T-helper 1 cell treated with Interleukin-12 subunit alpha and Interleukin-12 subunit beta and Interleukin-4 antibody, amounts not matched to agents 30 ng/mL and 1 ng/mL, for 36 hours (primary cell): ENCODE measurements around the gene CCDC160. TPM values are rescaled to one million over a fixed set of nuclear protein-coding genes. Genes with fewer than 3 reads are reported as not detected.
"Not testable (repeated sequence)": the region's sequence is repeated elsewhere in the genome, so short reads cannot be mapped to it uniquely, and the experiment has no call there.

Source experiments
- intact Hi-C: fragments of 100-400 bp; cut with micrococcal nuclease; formaldehyde crosslinking; loops from one replicate; pipeline ENCODE4 v1.15.1; 2024
- total RNA-seq: library from RNA; stranded (reverse); gene quantifications from 2 replicates; pipeline ENCODE4 v1.2.3, GENCODE V29; 2022

CCDC160 gene
- 0.15 and 0.17 TPM in 2 replicates for total RNA-seq

- intact Hi-C loops = no loop called here
Measured at GRCh38 chrX:134236626-134237614, at the start of gene CCDC160. Gene CCDC160 (plus strand): TSS chrX:134237182. CDS start chrX:134244801, 7,619 bp downstream.

DNA sequence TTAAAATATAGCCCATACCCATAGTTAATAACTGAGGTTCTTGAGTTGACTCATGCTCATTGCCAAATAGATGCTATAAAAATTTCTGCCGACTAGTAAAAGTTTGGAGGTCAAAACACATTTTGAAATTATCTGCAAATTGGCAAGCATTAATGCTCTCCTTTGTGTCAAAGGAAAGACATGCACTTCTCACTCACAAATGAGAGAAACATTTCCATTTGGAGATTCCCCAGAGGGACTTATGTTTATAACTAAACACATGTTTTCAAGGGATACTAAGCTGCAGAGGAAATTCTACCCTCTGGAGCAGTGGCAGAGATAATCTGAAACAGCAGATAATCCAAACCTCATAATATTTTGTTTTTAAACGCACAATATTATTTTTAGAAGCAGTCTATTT is 45.7 kb upstream of the CCDC160 start:
- intact Hi-C loops = no loop called here

- intact Hi-C loops = no loop called here
Measured at GRCh38 chrX:134194915-134195314, 42.1 kb upstream of the CCDC160 start.

- intact Hi-C loops = no loop called here
Measured at GRCh38 chrX:134202561-134202960, 34.4 kb upstream of the CCDC160 start.

- intact Hi-C loops = no loop called here
Measured at GRCh38 chrX:134206221-134206620, 30.8 kb upstream of the CCDC160 start.

GRCh38 chrX:134210465-134210864 is 26.5 kb upstream of the CCDC160 start:
- intact Hi-C loops = no loop called here

- intact Hi-C loops = no loop called here
Measured at GRCh38 chrX:134235236-134235635, 1.7 kb upstream of the CCDC160 start.

DNA sequence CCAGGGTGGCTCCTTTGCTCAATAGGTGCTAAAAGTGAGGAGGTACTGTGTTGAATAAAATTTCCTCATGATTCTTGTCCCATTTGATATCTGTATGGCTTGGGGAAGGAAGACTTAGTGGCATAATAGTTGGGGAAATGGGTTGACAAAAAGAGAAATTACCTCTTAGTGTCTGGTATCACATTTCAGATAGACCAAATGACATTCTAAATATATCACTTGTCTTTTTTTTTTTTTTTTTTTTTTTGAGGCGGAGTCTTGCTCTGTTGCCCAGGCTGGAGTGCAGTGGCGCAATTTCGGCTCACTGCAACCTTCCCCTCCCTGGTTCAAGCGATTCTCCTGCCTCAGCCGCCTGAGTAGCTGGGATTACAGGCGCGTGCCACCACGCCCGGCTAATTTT is 1.2 kb downstream of the CCDC160 start:
- intact Hi-C loops = not testable (repeated sequence)

- intact Hi-C loops = no loop called here
Measured at GRCh38 chrX:134239016-134239415, 2.0 kb downstream of the CCDC160 start.

DNA sequence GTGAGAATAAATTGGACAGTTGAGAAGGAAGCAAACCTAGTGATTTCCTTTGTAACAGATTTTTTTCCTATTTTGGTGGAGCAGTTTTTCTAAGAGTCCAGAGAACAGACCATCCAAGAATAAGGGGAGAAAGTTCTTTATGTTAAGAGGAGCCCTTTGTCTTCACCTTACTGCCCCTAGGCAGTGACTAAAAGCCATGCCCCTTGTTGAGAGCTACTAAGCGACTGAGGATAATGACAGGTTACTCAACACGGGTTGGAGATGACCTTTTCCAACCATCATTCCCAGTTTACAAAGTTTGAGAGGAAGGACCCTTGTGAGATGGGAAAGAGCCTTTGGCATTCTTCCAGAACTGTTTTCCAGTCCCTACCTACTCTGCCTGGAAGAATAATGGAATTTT is 3.2 kb downstream of the CCDC160 start:
- intact Hi-C loops = no loop called here

DNA sequence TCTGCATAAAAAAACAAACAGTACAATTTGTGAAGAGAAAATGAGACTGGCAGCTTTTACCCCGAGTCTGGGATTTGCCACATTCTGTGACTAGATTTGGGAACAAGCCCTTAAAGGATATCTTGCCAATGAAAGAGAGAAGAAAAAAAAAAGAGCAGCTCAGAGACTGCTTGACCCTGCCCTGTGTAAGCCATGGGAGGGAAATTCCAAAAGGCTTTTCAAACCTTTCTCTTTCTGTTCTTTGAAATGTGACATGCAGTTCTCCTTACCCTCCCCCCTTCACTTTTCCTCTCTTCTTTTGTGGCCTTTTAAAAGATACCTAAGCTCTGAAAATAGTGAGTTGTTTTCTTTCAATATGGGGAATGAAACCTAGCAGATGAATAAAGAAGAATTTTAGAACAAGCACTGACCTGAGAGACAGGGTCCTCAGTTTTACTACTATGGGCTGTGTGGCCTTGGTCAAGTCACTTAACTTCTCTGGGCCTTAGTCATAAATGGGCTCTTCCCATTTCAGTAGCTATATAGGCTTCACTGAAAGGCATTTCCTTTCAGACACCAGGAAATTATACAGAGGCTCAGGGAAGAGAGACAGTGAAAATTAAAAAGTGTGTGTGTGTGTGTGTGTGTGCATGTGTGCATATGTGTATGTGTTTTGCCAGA is 5.1 kb downstream of the CCDC160 start:
- intact Hi-C loops = loop anchor here (2.0 kb wide), 1 partner anchor 55 kb away; no protein-coding TSS in a partner anchor

DNA sequence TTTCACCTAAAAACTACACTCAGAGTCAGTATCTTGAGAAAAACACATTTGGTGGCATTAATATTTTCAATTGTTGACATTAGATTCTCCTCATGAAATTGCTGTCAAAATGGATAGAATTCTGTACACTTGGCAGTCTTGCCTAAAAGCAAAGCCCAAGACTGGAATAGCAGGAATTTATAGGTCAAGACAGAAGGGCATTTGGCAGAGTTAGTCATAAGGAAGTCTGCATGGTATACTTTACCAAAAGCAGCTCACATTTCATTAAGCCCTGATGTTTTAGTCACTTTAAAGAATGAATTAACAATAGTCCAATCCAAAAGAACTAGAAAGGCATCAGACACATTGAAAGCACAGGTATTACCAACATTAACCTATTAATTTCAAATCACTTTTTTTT is 7.1 kb downstream of the CCDC160 start:
- intact Hi-C loops = no loop called here

DNA sequence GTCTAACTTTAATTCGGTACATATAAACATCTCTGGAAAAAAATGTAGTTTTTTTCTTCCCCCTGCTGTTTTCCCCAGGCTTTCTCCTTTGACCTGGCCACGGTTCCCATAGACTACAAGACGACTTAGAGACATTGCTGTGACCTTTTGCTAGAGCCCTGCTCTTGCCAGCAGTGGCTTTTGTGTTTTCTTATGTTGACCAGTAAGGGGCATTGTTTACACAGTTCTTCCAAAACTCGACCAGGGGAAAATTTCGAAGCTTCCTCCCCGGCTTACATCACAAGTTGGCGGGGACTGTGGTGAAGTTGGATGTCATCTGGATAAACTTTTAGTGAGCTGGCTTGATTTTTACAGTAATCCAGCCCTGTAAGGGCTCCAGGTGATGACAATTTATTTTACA is 9.3 kb downstream of the CCDC160 start:
- intact Hi-C loops = no loop called here

DNA sequence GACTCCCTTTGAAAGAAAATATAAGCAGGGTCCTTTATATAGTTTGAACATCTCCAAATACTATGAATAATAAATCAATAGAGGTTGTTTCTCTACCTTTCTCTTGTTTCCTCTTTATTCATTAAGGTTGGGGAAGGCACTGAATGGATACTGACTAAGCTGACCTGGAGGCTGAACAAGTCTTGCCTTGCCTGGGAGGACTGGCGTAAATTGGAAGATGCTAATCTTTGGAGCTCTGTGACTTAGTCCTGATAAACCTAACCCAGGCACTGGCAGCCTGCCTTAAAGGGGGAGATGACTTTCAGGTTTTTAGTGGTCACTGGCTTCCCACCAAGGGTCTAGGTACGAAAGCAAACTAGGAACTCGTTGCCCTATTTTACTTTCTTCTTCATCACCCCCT is 10.5 kb downstream of the CCDC160 start:
- intact Hi-C loops = no loop called here

DNA sequence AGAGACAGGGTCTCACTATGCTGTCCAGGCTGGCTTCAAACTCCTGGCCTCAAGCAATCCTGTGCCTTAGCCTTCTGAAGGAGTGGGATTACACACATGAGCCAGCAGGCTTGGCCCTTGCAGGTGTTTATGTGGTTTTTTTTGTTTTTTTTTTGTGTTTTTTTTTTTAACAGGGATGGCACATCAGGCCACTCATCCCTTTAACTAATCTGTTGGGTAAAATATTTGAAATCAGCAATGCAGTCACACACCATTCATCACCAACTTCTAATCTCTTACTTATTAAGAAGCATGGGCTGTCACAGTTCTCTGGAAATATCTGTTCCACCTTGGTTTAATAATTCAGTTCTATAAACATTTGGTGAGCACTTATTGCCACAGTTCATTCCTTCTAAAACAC is 12.3 kb downstream of the CCDC160 start:
- intact Hi-C loops = no loop called here

- intact Hi-C loops = no loop called here
Measured at GRCh38 chrX:134251241-134251640, 14.3 kb downstream of the CCDC160 start.

DNA sequence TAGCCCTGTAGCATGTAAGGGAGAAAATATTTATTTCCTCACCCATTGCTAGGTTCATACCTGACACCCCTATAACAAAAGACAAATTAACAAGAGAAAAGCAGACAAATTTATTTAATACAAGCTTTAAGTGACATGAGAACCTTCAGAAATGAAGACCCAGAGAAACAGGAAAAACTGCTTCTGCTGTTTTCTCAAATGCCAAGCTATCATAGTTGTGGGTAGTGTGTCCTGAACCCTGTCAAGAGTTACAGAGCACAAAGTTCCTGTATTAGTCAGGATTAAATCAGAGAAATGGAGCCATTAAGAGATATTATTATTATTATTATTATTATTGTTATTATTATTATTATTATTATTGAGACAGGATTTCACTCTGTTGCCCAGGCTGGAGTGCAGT is 17.5 kb downstream of the CCDC160 start:
- intact Hi-C loops = loop anchor here (1.0 kb wide), 2 partner anchors 81 to 462 kb away; no protein-coding TSS in a partner anchor

GRCh38 chrX:134255555-134255954 is 18.6 kb downstream of the CCDC160 start:
- intact Hi-C loops = no loop called here

DNA sequence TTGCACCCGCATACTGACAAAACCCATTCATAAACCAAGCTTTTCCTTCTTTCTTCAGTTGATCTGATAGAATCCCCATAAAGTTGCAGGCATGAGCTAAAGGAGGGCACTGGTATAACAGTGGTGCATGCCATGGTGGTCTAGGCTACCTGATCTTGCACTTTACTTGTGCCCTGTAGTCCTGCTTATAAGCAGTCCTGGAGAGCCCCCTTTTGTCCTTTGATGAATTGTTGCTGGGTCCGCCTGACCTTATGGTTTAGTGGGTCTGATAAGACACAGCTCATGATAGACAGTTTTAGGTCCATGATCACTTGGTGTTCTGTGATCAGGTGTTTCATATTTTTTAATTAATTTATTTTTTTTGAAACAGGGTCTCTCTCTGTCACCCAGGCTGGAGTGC is 19.7 kb downstream of the CCDC160 start:
- intact Hi-C loops = no loop called here

- intact Hi-C loops = no loop called here
Measured at GRCh38 chrX:134258202-134258601, 21.2 kb downstream of the CCDC160 start.

DNA sequence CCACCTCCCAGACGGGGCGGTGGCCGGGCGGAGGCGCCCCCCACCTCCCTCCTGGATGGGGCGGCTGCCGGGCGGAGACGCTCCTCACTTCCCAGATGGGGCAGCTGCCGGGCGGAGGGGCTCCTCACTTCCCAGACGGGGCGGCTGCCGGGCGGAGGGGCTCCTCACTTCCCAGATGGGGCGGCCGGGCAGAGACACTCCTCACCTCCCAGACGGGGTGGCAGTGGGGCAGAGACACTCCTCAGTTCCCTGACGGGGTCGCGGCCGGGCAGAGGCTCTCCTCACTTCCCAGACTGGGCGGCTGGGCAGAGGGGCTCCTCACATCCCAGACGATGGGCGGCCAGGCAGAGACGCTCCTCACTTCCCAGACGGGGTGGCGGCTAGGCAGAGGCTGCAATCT is 49.0 kb downstream of the CCDC160 start:
- intact Hi-C loops = not testable (repeated sequence)

- intact Hi-C loops = no loop called here
Measured at GRCh38 chrX:134287346-134287745, 50.4 kb downstream of the CCDC160 start.
